GM21737 (cell line): ENCODE results near the gene PACSIN2.

Experiments used
- ATAC-seq: cut with Tn5 transposase; IDR thresholded peaks from one replicate; pipeline ENCODE4 v1.9.1; 2021; ENCODE audit warnings: mild to moderate bottlenecking, moderate library complexity; ENCODE audit not compliant: unreplicated experiment

The PACSIN2 gene

DNA sequence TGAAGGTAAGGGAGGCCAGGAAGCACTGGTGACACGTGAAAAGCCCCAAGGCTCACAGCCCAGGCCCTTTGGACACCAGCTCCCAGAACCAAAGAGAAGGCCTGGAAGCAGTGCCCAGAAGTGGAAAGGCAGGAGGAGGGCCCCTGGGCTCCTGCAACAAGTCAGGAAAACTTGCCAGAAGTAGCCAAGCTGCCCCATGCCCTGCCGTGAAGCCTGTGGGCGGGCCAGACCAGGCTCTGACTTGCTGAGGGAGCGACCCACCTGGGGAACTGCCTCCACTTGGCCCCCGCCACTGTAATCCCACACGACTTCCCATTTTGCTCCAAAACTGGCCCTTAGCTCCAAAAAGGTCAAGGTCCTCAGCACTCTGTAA, 106.6 kb downstream of the PACSIN2 start:
- no peak for ATAC-seq

DNA sequence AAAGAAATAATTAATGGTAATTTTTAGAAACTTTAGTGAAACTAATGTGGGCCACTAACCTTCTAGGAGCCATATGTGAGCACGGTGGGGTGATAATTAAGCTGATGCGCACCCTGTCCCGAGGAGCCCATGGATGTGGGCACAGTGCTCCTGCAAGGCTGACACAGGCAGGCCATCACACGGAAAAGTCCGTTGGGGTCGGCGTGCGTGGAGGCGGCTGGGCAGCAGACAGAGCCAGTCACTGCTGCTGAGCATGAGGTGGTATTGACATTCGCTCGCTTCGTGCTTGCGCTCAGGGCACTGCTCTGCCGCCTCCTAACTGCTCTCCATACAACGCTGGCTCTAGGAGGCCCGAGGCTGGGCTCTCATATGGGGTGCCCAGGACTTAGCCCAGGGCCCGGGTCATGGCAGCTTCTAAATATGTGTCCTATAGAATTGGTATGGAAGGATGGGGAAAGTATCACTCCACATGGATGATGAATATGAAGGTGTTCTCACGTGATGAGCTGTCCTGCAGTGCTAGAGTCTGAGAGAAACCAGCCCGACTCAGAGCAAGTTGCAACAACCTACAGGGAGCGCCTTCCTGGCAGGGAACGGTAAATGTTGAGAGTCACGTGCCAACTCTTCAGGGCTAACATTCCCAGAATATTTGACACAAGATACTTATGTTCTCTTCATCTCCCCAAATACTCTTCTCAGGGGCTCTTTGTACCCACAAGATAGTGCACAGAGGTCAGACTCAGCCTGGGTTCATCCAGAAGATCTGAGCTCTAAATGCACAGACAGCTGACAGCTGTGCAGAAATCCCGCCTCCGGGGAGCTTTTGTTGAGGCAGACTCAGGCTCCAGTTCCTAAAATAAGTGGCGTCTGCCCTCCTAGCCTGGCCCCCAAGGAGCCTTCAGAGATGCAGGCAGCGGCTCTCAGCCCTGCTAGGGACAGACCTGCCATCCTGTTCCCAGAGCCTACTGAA, 107.3 kb downstream of the PACSIN2 start:
- ATAC-seq = no peak

- no peak for ATAC-seq
Measured at GRCh38 chr22:42906605-42907348, 108.2 kb downstream of the PACSIN2 start.

- ATAC-seq = no peak
Measured at GRCh38 chr22:42905702-42906183, 109.2 kb downstream of the PACSIN2 start.

DNA sequence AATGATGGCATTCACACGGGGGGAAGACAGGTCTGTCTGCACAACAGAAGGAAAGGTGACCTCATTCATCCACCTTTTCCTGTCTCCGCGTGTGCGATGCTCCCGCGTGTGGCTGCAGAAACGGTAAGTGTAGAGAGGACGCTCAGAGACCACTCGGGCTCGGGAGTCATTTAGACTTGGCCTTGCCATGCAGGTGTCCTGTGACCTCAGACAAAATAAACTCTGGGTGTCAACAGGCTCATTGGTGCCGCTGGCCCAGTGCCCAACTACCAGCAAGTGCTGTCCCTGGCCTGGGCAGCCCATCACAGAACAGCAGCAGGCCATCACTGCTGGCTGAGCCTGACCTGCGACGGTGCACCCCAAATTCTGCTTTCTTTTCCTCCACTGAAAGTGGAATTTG, 109.7 kb downstream of the PACSIN2 start:
- ATAC-seq = no peak

GRCh38 chr22:42904050-42904449, 110.9 kb downstream of the PACSIN2 start:
- ATAC-seq = no peak

- no peak for ATAC-seq
Measured at GRCh38 chr22:42902875-42903510, 112.0 kb downstream of the PACSIN2 start.

DNA sequence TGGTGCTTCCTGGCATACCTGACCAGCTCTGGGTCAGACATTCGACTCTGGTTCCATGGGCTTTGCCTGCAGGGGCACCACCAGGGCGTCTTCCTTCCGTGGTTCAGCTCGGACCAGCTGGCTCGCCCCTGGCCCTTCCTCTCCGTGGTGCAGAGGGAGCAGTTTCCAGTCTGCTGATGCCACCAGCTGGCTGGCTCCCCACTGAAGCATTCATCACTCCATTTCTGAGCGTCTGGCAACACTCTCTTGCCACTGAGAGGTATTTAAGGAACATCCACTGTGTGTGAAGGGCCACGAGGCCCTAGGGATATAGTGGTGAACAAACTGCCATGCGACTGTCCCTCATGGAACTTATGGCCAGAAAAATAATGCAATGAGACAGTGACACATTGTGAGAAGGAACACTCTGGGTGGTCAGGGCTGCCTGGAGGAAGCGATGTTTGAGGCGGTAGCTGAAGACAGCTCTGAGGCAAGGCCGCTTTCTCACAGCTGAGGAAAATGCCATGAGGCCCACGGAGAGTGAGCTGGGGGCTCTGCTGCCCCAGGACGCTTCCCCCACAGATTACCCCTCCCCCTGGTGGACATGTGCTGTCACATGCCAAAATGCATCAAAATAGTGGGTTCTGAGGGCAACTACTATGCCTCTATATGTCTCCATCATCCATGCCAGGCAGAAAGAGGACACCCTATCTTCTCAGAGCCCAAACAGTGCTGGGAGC, 113.0 kb downstream of the PACSIN2 start:
- ATAC-seq = no peak

GRCh38 chr22:42897960-42898359, 117.0 kb downstream of the PACSIN2 start:
- ATAC-seq = no peak

DNA sequence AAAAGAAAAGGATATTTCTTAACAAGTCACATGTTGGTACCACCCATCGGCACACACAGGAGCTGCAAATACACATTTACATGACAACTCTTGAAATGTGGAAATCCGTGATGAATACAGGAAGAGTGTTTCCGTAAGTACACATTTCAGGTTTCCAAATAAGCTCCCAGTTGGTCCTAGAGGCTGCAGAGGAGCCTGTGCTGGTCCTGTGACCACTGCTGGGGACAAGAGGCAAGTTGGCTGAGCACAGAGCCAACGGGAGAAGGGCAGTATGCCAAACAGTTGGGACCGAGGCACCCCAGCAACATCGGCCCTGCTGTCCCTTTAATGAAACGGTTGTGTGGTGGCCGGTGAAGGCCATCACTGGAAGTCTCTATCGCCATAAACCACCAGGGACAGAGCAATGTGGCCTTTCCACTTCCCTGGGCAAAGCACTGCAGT, 119.4 kb downstream of the PACSIN2 start:
- no peak for ATAC-seq

- ATAC-seq = no peak
Measured at GRCh38 chr22:42895087-42895486, 119.9 kb downstream of the PACSIN2 start.

GRCh38 chr22:42893371-42894150, 121.4 kb downstream of the PACSIN2 start:
- ATAC-seq = no peak

GRCh38 chr22:42892571-42893316, 122.2 kb downstream of the PACSIN2 start:
- no peak for ATAC-seq

GRCh38 chr22:42892156-42892555, 122.8 kb downstream of the PACSIN2 start:
- ATAC-seq = no peak

DNA sequence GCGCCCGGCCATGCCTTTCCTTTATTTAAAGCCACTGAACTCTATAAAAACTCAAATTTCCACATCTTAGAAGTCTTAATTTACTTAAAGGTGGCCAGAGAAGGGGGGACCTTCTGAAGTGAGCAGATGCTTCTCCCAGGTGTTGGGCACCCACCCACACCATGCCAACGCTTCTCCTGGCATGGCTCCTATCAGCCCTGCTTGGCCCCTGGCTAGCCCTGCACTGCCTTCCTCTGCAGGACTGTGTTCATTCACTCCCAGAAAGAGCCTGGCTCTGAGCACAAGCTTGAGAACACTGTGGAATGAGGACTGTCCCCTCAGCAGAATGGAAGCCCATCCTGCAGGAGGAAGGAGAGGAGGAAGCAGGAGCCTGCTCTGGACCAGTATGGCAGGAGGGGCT, 123.3 kb downstream of the PACSIN2 start:
- ATAC-seq = no peak

DNA sequence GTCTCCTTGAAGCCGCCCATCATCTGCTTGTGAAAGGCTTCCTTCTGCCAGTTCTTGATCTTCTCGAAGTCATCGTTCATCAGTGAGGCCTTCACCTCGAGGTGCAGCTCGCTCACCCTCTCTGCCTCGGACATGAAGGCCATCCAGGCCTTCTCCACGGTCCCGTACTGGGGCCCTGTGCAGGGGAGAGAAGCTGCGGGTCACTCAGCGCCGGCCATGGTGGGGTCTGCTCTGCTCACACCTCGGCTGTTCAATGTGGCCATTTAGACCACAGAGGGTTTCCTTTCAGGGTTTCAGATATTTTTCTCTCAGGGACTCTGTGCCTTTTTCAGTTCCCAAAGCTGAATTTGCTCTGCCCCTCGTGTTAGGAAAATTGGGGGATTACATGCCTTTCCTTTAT, 123.9 kb downstream of the PACSIN2 start:
- no peak for ATAC-seq

DNA sequence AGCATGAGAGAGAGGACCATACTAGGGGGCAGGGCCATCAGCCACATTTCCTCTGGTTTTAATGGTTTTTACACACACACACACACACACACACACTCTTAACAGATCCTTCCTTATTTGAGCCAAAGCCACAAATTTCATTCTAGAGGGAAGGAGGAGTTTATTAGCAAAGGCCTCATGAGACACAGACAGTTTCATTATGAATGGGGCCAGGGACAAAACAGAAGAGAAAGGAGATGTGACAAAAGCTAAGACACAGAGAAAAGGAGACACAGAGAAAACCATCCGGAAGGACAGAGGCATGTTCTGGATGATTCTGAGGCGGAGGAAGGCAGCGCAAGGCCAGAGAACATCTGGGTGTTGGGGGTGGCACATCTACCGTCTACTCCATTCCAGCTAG, 125.6 kb downstream of the PACSIN2 start:
- no peak for ATAC-seq

DNA sequence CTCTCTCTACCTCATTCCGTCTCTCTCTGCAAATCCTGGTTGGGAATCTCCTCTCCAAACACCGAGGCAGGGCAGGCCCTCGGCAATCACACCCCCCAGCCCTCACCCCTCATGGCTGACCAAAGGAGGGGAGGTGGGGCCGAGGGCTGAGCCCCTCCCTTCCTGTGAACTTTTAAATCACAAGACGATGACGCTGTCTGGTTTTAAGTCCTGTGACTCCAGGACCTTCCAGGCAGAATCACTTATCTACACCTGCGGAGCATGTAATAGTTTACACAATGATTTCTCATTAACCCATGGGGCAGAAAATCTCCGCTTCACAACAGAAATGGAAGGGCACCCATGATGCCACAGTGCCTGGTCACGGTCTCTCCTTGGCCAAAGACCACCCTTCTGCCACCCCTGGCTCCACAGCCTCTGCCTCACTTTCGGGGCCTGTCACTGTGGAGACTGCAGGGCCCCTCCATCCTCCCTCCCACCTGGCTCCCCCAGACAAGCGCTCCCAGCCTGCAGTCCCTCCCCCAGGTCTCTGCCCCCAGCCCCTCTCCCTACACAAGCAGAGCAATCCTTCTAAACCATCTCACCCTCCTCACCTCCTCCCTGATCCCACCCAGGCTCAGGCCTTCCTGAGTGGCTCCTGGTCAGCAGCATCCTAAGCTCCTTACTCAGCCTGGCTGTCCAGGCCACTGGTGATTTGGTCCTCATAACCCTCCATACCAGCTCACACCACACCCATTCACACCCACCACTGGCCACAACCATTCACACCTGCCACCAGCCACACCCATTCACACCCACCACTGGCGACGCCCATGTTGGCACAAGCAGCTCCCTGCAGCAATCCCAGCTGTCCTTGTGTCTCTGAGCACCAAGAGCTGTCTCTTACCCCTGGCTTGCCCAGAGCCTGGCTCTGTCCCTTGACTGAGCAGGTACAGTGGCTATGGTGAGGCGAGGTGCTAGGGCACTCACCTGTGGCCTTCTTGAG, 127.1 kb downstream of the PACSIN2 start:
- ATAC-seq = no peak
